Measurements from ENCODE around the gene PLOD2. TPM values are rescaled to one million over a fixed set of nuclear protein-coding genes. Genes with fewer than 3 reads are reported as not detected.

Gene PLOD2
- polyA plus RNA-seq, 3 donors, result 13.9 to 137 (median 29.7) TPM

DNA sequence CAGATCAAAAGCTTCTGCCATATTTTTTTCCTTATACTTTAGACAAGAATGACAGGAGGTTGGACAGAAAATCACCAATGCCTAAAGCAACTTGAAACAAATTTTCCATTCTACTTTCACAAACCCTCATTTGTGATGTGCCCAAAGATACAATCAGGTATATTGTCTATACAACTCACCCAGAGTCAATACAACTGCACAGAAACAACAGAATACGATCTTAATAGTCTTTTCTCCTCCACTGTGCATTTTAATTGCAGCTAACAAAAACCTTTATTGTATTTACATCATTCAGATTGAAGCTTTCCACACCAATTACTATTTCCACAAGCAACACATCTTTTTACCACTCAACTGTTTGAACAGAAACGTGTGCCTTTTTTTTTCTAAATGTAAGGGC is 80.4 kb downstream of the PLOD2 start:
- WGBS, 3 donors, result 70 to 79% (median 75%) methylated on average over 2 of the region's 2 CpGs

DNA sequence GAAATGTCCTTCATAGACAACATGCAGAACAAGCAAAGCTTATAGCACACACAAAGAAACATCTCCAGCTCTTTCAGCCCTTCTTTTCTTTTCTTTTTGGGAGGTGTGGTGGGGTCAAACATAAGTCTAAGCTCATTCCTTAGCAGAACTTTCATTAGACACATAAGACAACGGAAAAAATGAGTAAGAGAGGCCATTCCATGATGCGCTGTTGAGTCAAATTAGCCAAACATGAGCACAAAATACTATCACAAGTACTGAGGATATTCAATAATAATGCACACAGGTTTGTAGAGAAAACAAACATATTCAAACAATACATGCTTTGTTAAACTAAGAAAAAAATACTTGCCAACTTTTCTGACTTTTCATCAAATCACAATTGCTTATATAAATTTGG is 83.0 kb downstream of the PLOD2 start:
- 93 to 99% (median 97%) methylated on average over 2 of the region's 2 CpGs for WGBS, 3 donors
- no peak overlapping the region for H3K27ac ChIP-seq (ENCODE audit: low read depth, low read length)

More for the DNA sequence above, 80.4 kb downstream of the PLOD2 start:
- no peak overlapping the region for H3K27ac ChIP-seq (ENCODE audit: low read depth, low read length)

DNA sequence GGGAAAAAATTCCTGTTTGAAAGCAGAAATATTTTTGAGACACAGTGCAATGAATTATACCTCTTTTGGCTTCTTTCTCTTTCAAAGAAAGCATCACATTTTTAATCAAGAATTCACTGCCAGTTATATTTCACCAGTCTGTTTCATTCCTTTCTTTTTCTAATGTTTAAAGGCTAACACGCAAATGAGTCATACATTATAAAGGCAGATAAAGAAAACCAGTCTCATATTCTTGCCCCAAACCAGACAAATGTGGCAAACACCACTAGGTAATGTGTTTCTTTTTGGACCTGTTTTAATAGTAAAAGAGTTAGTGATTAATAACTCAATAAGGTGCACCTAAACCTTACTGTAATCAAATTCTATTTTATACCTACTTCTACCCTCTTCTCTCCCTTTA is 83.8 kb downstream of the PLOD2 start:
- no peak overlapping the region for H3K27ac ChIP-seq (ENCODE audit: low read depth, low read length)

DNA sequence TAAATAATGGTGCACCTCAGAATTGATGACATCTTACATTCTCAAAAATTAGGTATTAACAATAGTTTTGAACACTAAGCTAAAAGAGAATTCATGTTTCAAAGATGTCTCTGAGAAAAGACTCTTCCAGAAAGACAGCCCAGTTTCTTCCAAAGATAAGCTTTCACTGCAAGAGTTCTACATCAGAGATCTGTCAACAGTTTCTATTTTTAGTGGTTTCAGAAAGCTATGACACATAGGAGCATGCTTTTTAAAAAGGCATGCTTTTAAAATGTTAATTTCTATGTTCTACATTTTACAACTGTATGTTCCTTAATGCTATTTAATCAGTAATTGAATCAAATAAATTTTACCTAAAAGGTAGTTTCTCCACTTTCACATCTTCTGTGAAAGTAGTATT is 88.2 kb downstream of the PLOD2 start:
- no peak overlapping the region for H3K27ac ChIP-seq (ENCODE audit: low read depth, low read length)

More for the DNA sequence above, 83.8 kb downstream of the PLOD2 start:
- 76 to 93% (median 83%) methylated on average over 1 of the region's 1 CpG for WGBS, 3 donors

DNA sequence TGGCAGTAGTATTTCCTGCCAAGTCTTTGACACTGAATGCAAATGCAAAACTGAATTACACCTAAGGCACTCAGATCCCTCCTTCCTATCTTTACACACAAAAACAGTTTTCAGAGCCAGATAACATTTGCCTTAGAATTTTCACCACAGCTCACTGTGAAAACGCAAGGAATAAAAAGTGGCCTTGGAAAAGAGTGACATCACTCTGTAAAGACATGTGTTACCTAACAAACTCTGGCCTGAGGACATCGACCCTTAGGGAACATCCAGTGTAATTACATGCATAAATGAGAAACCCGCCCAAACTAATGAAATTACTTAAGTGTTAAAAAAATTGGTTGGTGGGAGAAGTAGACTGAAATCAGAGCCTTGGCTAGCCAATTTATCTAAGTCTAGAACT is 88.9 kb downstream of the PLOD2 start:
- 47 to 69% (median 67%) methylated on average over 3 of the region's 3 CpGs for WGBS, 3 donors

DNA sequence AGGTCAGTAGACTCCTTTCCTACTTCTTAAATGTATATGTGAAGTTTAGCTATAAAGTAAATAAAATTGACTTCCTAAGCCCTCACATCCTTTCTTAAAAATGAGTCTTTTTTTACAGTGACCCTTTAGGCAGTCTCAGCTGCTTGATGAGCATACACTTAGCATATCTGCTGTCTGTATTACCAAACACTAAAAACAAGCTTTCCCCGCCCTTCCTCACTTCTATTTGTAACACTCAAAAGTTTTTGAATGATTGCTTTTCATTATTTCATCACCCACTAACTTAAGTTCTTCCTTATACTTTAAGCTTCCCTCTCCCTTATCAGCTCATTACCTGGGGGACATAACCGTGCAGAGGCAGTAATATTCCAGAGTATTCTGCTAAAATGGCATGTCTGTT is 89.4 kb downstream of the PLOD2 start:
- 37 to 66% (median 55%) methylated on average over 2 of the region's 2 CpGs for WGBS, 3 donors
- no peak overlapping the region for H3K27ac ChIP-seq (ENCODE audit: low read depth, low read length)

More for the DNA sequence above, 88.9 kb downstream of the PLOD2 start:
- H3K27ac ChIP-seq (ENCODE audit: low read depth, low read length), result no peak overlapping the region

DNA sequence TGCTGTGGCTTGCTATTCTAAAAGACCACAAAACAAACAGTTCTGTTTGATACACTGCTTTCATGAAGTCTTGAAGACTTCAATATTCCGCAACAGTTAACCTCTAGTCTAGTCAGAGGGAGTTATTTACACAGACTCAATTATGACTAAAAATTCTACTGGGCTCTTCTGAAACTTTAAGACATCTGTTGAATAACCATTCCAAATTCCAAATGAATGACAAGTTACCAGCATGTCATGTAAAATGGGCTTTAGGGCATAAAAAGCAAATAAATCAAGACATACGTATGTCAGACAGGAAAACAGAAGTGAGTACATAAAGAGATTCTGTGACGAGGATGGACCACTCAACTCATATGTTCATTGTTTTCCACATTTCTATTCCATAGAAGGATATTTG is 93.9 kb downstream of the PLOD2 start:
- no peak overlapping the region for H3K27ac ChIP-seq (ENCODE audit: low read depth, low read length)
- WGBS, 3 donors, result 82 to 91% (median 88%) methylated on average over 3 of the region's 3 CpGs

DNA sequence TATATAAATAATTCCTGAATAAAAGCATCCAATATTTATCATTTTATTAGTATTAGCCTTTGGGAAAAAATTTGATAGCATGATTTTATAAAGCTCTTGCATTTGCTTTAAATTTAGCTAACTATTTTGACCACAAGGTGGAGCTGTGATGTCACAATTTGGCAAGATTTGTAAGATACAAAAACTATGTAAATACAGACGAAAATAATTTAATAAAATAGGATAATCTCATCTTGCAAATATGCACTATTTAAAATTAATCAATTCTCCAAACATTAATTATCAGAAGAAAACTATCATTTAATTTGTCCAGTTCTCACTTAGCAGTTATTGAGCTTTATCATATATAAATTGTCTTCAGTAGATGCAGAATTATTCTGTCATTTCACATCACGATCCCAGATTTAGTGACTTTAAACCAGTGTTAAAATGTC is 95.4 kb downstream of the PLOD2 start:
- 34 to 46% (median 43%) methylated on average over 2 of the region's 2 CpGs for WGBS, 3 donors
- no peak overlapping the region for H3K27ac ChIP-seq (ENCODE audit: low read depth, low read length)

DNA sequence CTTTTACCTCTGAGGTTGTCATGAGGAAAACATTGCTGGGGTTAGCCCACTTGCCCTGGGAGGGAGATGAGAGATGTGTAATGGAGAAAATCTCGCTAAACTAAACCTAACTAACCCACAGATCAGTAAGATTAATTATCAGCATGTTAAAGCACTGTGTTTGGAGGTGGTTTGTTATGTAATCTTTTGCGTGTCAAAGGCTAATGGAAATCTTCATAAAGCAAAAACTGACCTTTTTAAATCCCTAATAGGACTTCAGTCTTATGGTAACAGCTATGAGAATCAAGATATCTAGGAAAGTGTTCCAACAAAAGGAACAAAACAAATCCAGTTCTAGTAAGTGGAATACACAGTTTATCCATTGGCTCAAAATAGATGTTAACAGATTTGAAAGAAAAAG is 102.7 kb downstream of the PLOD2 start:
- H3K27ac ChIP-seq (ENCODE audit: low read depth, low read length), result no peak overlapping the region
- WGBS, 3 donors, result 78 to 81% (median 79%) methylated on average over 2 of the region's 2 CpGs

DNA sequence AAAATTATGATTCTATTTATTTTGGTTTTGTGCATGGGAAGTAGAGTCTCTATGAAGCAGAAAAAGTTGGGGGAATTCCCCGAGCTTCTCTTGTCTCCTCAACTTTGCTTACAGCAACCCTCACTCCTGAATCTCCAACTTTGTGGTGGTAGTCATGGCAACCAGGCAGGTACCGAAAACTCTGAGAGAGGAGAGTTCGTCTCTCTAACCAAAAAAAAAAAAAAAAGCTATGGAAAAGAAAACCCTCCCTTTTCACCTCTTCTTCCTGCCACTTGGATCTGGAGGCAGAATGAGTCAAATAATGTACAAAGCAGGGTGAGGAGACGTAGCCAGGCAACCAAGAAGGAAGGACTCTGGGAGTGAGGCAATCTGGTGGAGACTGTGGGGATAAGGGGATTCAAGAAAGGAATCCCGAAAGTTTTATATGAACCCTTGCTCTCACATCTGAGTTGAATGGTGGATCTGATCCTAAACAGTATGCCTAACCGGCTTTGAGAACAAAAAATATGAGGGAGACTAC is 108.1 kb downstream of the PLOD2 start:
- no peak overlapping the region for H3K27ac ChIP-seq (ENCODE audit: low read depth, low read length)
- WGBS, 3 donors, result 90 to 95% (median 93%) methylated on average over 6 of the region's 6 CpGs

DNA sequence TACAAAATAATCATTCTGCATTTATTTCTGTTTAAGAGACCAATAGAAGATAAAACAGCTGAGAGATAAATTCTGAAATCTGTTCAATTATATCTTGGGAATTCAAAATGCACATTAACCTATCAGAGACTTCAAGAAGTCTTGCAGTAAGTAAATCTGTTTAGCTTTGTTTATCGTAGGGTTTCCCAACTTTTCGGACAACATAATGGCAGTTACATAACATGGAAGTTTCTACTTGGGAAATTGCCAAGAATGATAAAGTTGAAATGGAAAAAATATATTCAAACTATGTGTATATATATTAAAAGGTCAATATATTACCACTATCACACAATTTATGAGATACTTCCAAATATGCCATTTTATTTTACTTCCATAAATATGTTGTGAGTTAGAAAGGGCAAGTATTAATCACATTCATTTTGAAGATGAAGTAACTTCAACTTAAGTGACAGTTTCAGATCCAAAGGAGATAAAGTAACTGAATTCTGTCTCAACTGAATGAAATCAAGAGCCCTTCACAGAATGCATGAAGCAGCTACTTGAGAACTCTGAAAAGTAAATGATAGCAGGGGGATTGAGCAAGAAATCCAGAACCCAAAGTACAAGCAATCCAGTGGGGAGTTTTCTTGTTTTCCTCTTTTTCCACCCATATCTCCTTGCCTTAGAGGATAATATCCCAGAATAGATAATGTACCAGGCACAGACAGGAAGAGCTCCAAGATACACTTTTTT is 108.8 kb downstream of the PLOD2 start:
- H3K27ac ChIP-seq (ENCODE audit: low read depth, low read length), result no peak overlapping the region
- WGBS, 3 donors, result 51 to 64% (median 64%) methylated on average over 2 of the region's 2 CpGs

DNA sequence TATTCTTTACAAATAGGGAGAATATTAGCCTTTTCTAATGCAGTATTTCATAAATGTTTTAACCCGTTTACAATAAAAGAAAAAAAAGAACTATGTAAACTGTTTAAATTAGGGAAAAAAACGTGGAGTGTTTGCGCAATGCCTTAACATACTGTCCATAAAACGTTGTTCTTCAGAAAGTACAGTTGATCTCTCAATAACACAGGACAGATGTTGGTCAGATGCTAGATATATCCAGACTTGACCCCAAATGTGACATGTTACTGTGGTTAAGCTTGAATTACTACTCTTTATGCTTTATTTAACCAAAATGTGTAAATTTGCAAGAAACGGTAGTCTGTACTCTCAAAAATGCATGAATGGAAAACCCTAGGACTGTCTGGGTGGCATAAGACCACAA is 110.3 kb downstream of the PLOD2 start:
- no peak overlapping the region for H3K27ac ChIP-seq (ENCODE audit: low read depth, low read length)
- WGBS, 3 donors, result 72 to 75% (median 75%) methylated on average over 5 of the region's 5 CpGs

DNA sequence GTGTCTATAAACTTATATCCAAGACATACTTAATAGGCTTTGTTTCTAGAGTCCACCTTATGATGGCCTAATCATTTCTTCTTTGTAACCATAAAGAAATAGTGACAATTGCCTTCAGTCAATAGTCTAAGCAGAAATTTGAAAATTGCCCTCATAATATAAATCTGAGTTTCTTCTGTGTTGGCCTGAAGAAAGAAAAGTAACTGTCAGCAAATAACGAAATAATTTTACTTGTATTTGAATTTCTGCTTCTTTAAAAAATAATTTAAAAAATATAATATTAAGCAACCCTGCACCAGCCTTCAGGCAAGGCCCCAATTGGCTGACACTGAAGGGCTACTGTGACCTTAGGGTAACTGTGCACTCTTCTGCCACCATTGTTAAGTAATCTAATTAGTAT is 113.5 kb downstream of the PLOD2 start:
- WGBS, 3 donors, result 80 to 93% (median 91%) methylated on average over 1 of the region's 1 CpG
- H3K27ac ChIP-seq (ENCODE audit: low read depth, low read length), result no peak overlapping the region

DNA sequence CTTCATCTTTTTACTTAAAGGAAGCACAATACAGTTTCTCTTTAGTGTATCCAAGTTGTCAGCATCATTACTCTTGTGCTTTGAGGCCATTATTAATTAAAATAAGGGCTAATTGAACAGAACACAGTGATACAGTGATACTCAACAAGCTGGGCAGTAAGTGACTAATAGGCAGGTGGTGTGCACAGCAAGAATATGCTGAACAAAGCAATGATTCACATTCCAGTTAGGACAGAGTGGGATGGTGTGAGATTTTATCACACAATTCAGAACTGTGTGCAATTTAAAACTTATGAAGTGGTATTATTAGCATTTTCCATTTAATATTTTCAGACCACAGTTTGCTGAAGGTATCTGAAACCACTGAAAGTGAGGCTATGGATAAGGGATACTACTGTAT is 116.9 kb downstream of the PLOD2 start:
- H3K27ac ChIP-seq (ENCODE audit: low read depth, low read length), result no peak overlapping the region

DNA sequence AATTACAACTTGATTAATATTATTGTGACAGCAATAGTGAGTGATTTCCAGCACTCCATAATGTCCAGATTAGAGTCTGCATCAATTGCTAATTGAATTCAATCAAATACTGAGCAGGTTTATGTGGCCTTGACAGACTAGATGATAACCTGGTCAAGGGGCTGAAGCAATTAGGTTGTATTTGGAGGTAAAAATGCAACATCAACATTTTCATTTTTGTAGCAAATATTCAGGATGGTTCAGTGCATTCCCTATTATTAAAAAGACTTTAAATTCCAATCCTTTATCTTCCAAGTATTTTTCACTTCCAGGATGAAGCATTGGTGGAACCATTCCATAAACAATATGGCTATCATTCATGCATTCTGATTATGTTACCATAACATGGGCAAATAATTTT is 120.4 kb downstream of the PLOD2 start:
- H3K27ac ChIP-seq (ENCODE audit: low read depth, low read length), result no peak overlapping the region

DNA sequence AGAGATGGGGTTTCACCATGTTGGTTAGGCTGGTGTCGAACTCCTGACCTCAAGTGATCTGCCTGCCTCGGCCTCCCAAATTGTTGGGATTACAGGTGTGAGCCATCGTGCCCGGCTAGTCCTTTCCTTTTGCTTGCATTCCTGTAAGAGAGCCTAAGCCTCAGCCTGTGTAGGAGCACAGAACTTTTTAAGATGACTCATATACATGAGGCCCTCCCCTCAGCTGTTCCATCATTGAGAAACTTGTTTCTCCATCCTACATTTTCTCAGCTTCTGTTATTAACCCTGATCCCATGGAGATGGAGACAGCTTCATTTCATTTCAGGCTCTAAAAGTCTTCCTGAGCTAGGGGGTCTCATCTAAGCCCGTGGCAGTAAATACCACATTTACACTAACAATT is 123.3 kb downstream of the PLOD2 start:
- H3K27ac ChIP-seq (ENCODE audit: low read depth, low read length), result no peak overlapping the region
- 89 to 94% (median 92%) methylated on average over 5 of the region's 5 CpGs for WGBS, 3 donors

DNA sequence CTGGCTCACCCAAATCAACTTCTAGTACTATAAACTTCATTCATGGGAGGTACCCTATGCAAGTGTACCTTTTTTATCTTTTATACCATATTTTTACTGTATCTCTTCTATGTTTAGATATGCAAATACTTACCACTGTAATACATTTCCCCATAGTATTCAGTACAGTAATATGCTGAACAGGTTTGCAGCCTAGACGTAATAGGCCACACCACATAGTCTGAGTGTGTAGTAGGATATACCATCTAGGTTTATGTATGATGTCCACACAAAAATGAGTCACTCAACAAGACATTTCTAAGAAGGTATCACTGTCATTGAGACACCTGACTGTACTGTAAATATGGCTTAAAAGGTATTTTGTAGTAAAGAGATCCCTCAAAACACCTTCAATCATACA is 124.7 kb downstream of the PLOD2 start:
- 95 to 98% (median 95%) methylated on average over 1 of the region's 1 CpG for WGBS, 3 donors
- H3K27ac ChIP-seq (ENCODE audit: low read depth, low read length), result no peak overlapping the region

DNA sequence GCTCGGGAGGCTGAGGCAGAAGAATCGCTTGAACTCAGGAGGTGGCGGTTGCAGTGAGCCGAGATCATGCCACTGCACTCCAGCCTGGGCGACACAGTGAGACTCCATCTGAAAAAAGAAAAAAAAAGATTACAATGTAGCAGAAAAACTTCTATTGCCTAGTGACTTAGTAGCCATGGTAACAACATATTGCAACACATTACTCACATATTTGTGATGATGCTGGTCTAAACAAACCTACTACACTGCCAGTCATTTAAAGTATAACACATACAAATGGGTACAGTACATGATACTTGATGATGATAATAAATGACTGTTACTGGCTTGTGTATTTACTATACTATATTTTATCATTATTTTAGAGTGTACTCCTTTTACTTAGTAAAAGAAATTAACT is 125.6 kb downstream of the PLOD2 start:
- H3K27ac ChIP-seq (ENCODE audit: low read depth, low read length), result no peak overlapping the region
- 88 to 96% (median 92%) methylated on average over 5 of the region's 5 CpGs for WGBS, 3 donors

DNA sequence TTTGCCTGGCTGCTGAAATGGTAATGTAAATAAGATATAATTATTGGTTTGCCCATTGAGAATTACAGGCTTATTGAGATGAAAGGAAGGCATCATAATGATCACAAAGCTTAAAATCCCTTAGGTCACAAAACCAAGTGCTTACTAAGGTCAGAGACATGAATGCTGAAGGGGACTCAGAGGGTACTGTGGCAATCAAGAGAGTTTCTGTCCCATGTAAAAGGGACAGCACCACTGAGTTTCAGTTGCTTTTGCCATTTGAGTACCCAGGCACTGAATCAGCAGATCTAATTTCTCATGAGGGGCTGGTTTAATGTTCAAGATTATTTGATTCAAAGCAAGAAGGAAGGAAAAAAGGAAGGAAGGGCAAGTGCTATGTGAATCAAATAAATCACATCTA is 127.0 kb downstream of the PLOD2 start:
- H3K27ac ChIP-seq (ENCODE audit: low read depth, low read length), result no peak overlapping the region

DNA sequence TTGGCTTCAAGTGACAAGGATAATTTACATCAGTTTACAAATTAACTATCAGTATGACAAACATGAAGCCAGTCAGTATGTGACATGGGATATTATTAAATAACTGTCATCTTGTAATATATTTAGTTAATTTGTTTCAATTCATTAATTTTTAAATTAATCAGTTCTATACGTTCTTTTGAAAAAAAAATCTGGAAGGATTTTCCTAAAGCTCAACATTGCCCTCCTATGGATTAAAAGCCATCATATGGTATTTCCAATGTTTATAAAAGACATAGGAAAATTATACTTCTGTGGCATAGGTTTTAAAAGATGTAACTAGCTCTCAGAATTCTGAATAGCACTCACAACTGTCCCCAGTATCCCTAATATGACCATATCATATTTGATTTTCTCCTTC is 134.4 kb downstream of the PLOD2 start:
- 37 to 63% (median 58%) methylated on average over 1 of the region's 1 CpG for WGBS, 3 donors
- no peak overlapping the region for H3K27ac ChIP-seq (ENCODE audit: low read depth, low read length)

DNA sequence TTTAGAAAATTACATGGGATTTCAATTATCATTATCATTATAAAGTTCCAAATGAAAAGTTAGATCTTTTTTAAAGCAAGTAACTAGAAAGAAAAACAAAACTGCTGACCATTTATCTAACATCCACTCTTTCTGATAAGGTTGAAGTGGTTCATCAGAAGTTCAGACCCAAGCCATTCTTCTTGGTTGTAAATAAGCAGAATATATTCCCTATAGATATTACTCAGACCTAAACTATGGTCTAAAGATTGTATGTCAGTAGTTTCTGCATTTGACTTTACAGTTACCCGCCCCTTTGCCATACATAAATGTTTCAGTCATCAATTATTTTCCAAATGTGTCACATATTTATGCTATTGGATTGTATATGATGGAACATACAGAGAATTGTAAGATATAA is 136.7 kb downstream of the PLOD2 start:
- H3K27ac ChIP-seq (ENCODE audit: low read depth, low read length), result no peak overlapping the region
- WGBS, 3 donors, result 89 to 94% (median 92%) methylated on average over 1 of the region's 1 CpG
